BLaER1 treated with 17β-estradiol and CSF1 and Interleukin-3, amounts not matched to agents 10 nM and 100 nM (cell line): Measurements from ENCODE around the gene DLX2.
A peak's percentile ranks its signal among the peaks of the same experiment; 100 is the strongest.
"Not testable (repeated sequence)": the region's sequence is repeated elsewhere in the genome, so short reads cannot be mapped to it uniquely, and the experiment has no call there.

Experiments used
- H3K27ac ChIP-seq, 11 experiments: shearing (Covaris generic); formaldehyde crosslinking; 2 replicates each; pipeline ENCODE4 v1.8.1; 2022
- H3K27me3 ChIP-seq, 11 experiments: shearing (Covaris generic); formaldehyde crosslinking; 2 replicates each; pipeline ENCODE4 v1.8.1; 2022
- H3K36me3 ChIP-seq, 11 experiments: shearing (Covaris generic); formaldehyde crosslinking; 2 replicates each; pipeline ENCODE4 v1.8.1; 2022
- H3K4me1 ChIP-seq, 10 experiments: shearing (Covaris generic); formaldehyde crosslinking; 2 replicates each; pipeline ENCODE4 v1.8.1; 2022
- H3K4me2 ChIP-seq, 11 experiments: shearing (Covaris generic); formaldehyde crosslinking; 2 replicates each; pipeline ENCODE4 v1.8.1; 2022
- H3K4me3 ChIP-seq, 10 experiments: shearing (Covaris generic); formaldehyde crosslinking; 2 replicates each; pipeline ENCODE4 v1.8.1; 2022
- H3K9ac ChIP-seq, 11 experiments: shearing (Covaris generic); formaldehyde crosslinking; 2 replicates each; pipeline ENCODE4 v1.8.1; 2022
- H3K9me3 ChIP-seq, 11 experiments: shearing (Covaris generic); formaldehyde crosslinking; replicated peaks in 1 of 11; 2 replicates each; pipeline ENCODE4 v1.8.1; 2022
- H4K20me1 ChIP-seq, 11 experiments: shearing (Covaris generic); formaldehyde crosslinking; 2 replicates each; pipeline ENCODE4 v1.8.1; 2022
- Cebpa-rat ChIP-seq, 11 experiments: shearing (Covaris generic); IDR thresholded peaks; 2 replicates each; pipeline ENCODE4 v1.8.1; 2022

Gene DLX2

DNA sequence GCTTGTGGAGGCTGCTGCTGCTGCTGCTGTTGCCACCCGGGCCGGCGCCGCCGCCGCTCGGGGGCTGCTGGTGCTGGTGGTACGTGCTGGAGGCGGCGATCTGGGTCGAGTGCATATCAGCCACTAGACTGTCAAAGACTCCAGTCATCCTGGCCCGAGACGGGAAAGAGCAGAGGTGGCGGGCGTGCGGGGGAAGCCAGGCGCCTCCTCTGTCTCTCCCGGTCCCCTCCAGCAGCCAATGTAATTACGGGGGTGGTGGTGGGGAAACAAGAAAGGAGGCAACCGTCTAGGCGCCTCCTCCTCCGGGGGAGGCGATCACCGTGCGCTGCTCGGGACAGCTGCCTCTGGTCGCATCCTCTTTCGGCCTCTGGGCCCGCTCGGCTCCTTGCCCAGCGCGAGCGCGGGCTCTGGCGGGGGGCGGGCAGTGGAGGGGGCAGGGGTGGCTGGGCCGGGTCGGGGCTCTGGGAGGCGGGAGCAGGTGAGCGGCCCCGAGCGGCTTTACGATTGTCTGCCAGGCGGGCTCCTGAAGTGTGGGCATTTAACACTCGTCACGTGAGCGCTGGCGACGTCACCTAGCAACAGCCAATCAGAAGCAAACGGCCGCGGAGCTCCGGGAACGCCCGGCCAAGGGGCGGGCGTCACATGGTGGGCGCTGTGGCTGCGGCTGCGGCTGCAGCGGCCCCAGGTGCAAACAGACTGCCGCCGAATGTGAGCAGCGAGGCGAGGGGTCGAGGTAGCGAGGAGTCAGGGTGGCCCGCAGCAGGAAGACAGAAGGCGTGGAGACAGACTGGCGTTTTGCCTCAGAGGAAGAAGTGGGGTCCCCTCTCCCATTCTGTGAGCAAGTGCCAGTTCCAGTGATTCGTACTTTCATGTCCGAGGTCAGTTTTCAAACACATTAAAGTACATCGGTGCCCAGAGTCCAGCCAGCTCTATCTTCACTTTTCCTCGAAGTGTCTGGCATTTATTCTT, at the start of gene DLX2:
Gene DLX2, minus strand, starts transcription at position 510 of the 969 bp plus-strand sequence. Its CDS starts 362 bp downstream, at position 148.
- Histone ChIP-seq H3K36me3 (no peaks in the 10 kb centered on the region), H3K9ac (peak within 1 kb of the TSS in 5 of 11 experiments; percentile 6 to 33 (median 20); a peak in 5 of 22 replicates), H3K27ac (no peak within 1 kb of the TSS), H3K9me3 (no peaks in the 10 kb centered on the region; a peak in 1 of 22 replicates), H3K4me2 (peak within 1 kb of the TSS; percentile 82 to 100 (median 96)), H3K4me3 (peak within 1 kb of the TSS; percentile 51 to 71 (median 58)), H3K27me3 (peaks cover 99 to 100% (median 100%) of the 10 kb centered on the region in 11 experiments), H3K4me1 (peaks cover 46 to 64% (median 55%) of the 10 kb centered on the region in 10 experiments), H4K20me1 (peaks cover 6 to 93% (median 70%) of the 10 kb centered on the region in 11 experiments; a peak in 20 of 22 replicates)
- TF ChIP-seq Cebpa-rat (IDR thresholded peaks at IDR 0.05), result no peak

GRCh38 chr2:172147944-172148650, 45.4 kb upstream of the DLX2 start:
- Histone ChIP-seq H3K4me2 (no peak overlapping the region), H3K4me1 (peaks cover 0 to 5% (median 3%) of the 10 kb centered on the region in 10 experiments; a peak in 15 of 20 replicates), H4K20me1 (no peaks in the 10 kb centered on the region), H3K9ac (no peak overlapping the region), H3K27me3 (no peaks in the 10 kb centered on the region), H3K36me3 (no peaks in the 10 kb centered on the region), H3K9me3 (peaks cover 0 to 8% (median 0%) of the 10 kb centered on the region in 11 experiments; a peak in 4 of 22 replicates), H3K27ac (no peak overlapping the region), H3K4me3 (no peak overlapping the region)
- no peak for TF ChIP-seq Cebpa-rat (IDR thresholded peaks at IDR 0.05)

DNA sequence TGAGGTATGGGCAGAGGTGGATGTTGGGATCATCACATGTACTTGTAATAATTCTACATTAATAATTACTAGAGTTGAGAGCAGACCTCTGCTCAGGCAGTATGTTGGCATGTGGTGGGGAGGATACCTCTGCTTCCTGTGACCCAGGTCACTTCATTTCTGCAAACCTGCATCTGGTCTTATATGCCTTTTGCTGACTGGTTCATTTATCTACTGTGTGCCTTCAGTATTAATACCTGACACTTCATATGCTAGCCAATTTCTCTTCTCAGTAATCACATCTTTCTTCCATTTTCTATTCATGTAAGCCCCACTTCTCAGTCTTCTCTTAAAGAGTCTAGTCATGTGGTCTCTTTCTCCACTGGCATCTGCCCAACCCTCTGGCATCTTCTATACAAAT, 41.1 kb upstream of the DLX2 start:
- H3K27ac ChIP-seq, result no peak overlapping the region
- TF ChIP-seq Cebpa-rat (IDR thresholded peaks at IDR 0.05), result no peak
- no peak overlapping the region for H3K4me2 ChIP-seq

GRCh38 chr2:172138727-172139126, 36.0 kb upstream of the DLX2 start:
- H3K9ac ChIP-seq, H3K27ac ChIP-seq, H3K27me3 ChIP-seq, H3K4me2 ChIP-seq, H3K9me3 ChIP-seq, H3K4me3 ChIP-seq, H3K36me3 ChIP-seq, H4K20me1 ChIP-seq, H3K4me1 ChIP-seq: not testable (repeated sequence)

More for the DNA sequence above, 41.1 kb upstream of the DLX2 start:
- no peaks in the 10 kb centered on the region for H4K20me1 ChIP-seq
- no peak overlapping the region for H3K9ac ChIP-seq
- H3K4me3 ChIP-seq, result no peak overlapping the region
- H3K9me3 ChIP-seq, result peaks cover 0 to 8% (median 0%) of the 10 kb centered on the region in 11 experiments; a peak in 2 of 22 replicates
- no peaks in the 10 kb centered on the region for H3K4me1 ChIP-seq
- no peaks in the 10 kb centered on the region for H3K27me3 ChIP-seq
- H3K36me3 ChIP-seq, result no peaks in the 10 kb centered on the region

- Histone ChIP-seq H3K27ac (no peak overlapping the region), H3K4me1 (no peaks in the 10 kb centered on the region), H4K20me1 (no peaks in the 10 kb centered on the region), H3K4me2 (no peak overlapping the region), H3K9ac (no peak overlapping the region), H3K36me3 (no peaks in the 10 kb centered on the region), H3K9me3 (peaks cover 0 to 8% (median 0%) of the 10 kb centered on the region in 11 experiments; a peak in 2 of 22 replicates), H3K4me3 (no peak overlapping the region), H3K27me3 (no peaks in the 10 kb centered on the region)
- TF ChIP-seq Cebpa-rat (IDR thresholded peaks at IDR 0.05), result no peak
These were observed 35.2 kb upstream of the DLX2 start for GRCh38 chr2:172137943-172138342.

DNA sequence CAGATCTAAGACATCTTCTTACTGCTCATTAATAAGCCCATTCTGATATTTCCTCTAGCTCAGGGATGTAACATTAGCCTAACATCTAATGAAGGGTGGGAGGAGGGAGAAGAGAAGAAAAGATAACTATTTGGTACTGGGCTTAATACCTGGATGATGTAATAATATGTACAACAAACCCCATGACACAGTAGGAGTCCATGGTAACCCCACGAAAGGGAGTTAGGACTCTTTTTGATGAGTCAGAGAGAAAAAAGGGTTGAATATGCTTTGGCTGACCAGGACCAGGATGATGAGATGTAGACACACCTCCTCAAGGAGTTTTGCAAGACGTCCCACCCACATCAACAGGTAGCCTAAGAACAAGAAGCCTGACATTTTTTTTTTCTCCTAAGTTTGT, 34.4 kb upstream of the DLX2 start:
- H4K20me1 ChIP-seq, result no peaks in the 10 kb centered on the region
- no peak overlapping the region for H3K27ac ChIP-seq
- no peak overlapping the region for H3K9ac ChIP-seq
- TF ChIP-seq Cebpa-rat (IDR thresholded peaks at IDR 0.05), result no peak
- no peak overlapping the region for H3K4me3 ChIP-seq
- no peaks in the 10 kb centered on the region for H3K36me3 ChIP-seq
- H3K27me3 ChIP-seq, result no peaks in the 10 kb centered on the region
- H3K9me3 ChIP-seq, result peaks cover 0 to 8% (median 0%) of the 10 kb centered on the region in 11 experiments; a peak in 2 of 22 replicates
- H3K4me1 ChIP-seq, result no peaks in the 10 kb centered on the region
- H3K4me2 ChIP-seq, result no peak overlapping the region

DNA sequence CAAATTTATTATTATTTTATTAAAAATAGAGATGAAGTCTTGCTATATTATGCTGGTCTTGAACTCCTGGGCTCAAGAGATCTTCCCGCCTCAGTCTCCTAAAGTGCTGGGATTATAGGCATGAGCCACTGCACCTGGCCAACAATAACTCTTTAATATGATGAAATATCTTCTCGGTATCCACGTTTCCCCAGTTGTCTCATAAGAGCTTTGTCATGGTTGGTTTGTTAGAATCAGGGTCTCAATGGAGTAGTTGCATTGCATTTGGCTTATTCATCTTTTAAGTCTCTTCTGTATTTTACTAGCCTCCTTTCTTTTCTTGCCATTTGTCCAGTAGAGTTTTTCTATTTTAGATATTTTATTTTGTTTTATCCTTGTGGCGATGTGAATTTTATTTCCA, 32.7 kb upstream of the DLX2 start:
- TF ChIP-seq Cebpa-rat (IDR thresholded peaks at IDR 0.05), result 0 out of 22 replicates have a peak, but pooled peaks of 1 of the 11 experiments have one; percentile 18
- no peak overlapping the region for H3K27ac ChIP-seq

GRCh38 chr2:172134270-172134669, 31.6 kb upstream of the DLX2 start:
- no peak for TF ChIP-seq Cebpa-rat (IDR thresholded peaks at IDR 0.05)
- no peaks in the 10 kb centered on the region for H3K36me3 ChIP-seq
- H4K20me1 ChIP-seq, result no peaks in the 10 kb centered on the region
- H3K4me1 ChIP-seq, result no peaks in the 10 kb centered on the region
- no peak overlapping the region for H3K9ac ChIP-seq
- no peak overlapping the region for H3K27ac ChIP-seq
- H3K4me3 ChIP-seq, result no peak overlapping the region
- 0 out of 22 replicates have a peak, but pooled peaks cover 0 to 4% (median 0%) of the 10 kb centered on the region in 11 experiments for H3K9me3 ChIP-seq
- H3K4me2 ChIP-seq, result no peak overlapping the region
- no peaks in the 10 kb centered on the region for H3K27me3 ChIP-seq

More for the DNA sequence above, 32.7 kb upstream of the DLX2 start:
- Histone ChIP-seq H3K36me3 (no peaks in the 10 kb centered on the region), H3K9ac (no peak overlapping the region), H3K4me3 (no peak overlapping the region), H3K4me1 (no peaks in the 10 kb centered on the region), H3K27me3 (no peaks in the 10 kb centered on the region), H3K9me3 (peaks cover 0 to 6% (median 0%) of the 10 kb centered on the region in 11 experiments; a peak in 2 of 22 replicates), H4K20me1 (no peaks in the 10 kb centered on the region), H3K4me2 (no peak overlapping the region)
